ENCODE measurements around the gene ACOXL. TPM values are rescaled to one million over a fixed set of nuclear protein-coding genes. Genes with fewer than 3 reads are reported as not detected.
"Not testable (repeated sequence)": the region's sequence is repeated elsewhere in the genome, so short reads cannot be mapped to it uniquely, and the experiment has no call there.

Gene ACOXL
- total and polyA plus RNA-seq, 10 of the 15 experiments (the other 5 are each of a cell fraction or from before 2014, with no cell fraction given): 0.05 to 1.3 (median 0.71) TPM

- Histone ChIP-seq H3K4me3 (no peak overlapping the region), H3K9ac (ENCODE audit: control insufficient read depth, insufficient read depth, low read length) (no peak overlapping the region), H2AFZ (ENCODE audit: control insufficient read depth, low read depth, low read length) (no peak overlapping the region), H3K79me2 (ENCODE audit: control insufficient read depth, insufficient read depth, low read length) (peaks cover 4% of the 10 kb centered on the region), H4K20me1 (ENCODE audit: control insufficient read depth, insufficient read depth) (no peaks in the 10 kb centered on the region), H3K27me3 (replicated peaks in 1 of 2; ENCODE audit: control insufficient read depth in 2 of 2, insufficient read depth in 2 of 2, low read length in 1 of 2) (no peaks in the 10 kb centered on the region), H3K4me1 (ENCODE audit: control insufficient read depth, insufficient read depth, low read length) (no peaks in the 10 kb centered on the region), H3K4me2 (ENCODE audit: control insufficient read depth, insufficient read depth) (no peak overlapping the region), H3K9me3 (replicated peaks; ENCODE audit: control insufficient read depth, insufficient read depth, low read length) (peaks cover 2% of the 10 kb centered on the region; the same call in 2 of the 3 replicates), H3K27ac (ENCODE audit: control insufficient read depth, insufficient read depth) (no peak overlapping the region), H3K36me3 (ENCODE audit: control insufficient read depth in 2 of 2, insufficient read depth in 2 of 2, low read length in 1 of 2) (no peaks in the 10 kb centered on the region)
- TF ChIP-seq SMAD1 (IDR thresholded peaks at IDR 0.05; ENCODE audit: low read depth, partially characterized antibody) (no peak), USF1 (IDR thresholded peaks at IDR 0.05; ENCODE audit: borderline replicate concordance, extremely low read length, insufficient read depth, low read depth, low read length) (no peak), SPI1 (IDR thresholded peaks at IDR 0.05; ENCODE audit: borderline replicate concordance, insufficient read depth, low read depth, low read length) (no peak), POU2F2 (IDR thresholded peaks at IDR 0.05; ENCODE audit: borderline replicate concordance, low read depth, low read length) (no peak), HDAC6 (IDR thresholded peaks at IDR 0.05; ENCODE audit: unreplicated experiment) (no peak), FOXM1 (IDR thresholded peaks at IDR 0.05; ENCODE audit: low read depth, low read length) (no peak), SUPT20H (IDR thresholded peaks at IDR 0.05; ENCODE audit: borderline replicate concordance, control insufficient read depth, low read depth, low read length) (no peak), RELA (IDR thresholded peaks at IDR 0.05; ENCODE audit: borderline replicate concordance, partially characterized antibody) (no peak), ZSCAN29 (IDR thresholded peaks at IDR 0.05) (no peak), RB1 (IDR thresholded peaks at IDR 0.05; ENCODE audit: borderline replicate concordance) (no peak), GATAD2B (conservative IDR thresholded peaks at IDR 0.05; ENCODE audit: low read depth) (no peak)
- ChIA-PET RAD21 (ENCODE audit: unreplicated experiment) (interaction anchor here (0.6 to 1.5 kb wide), 2 partner anchors 11 to 12 kb away, joined by 3 to 4 read pairs; no protein-coding TSS in a partner anchor), CTCF (no interaction called here), SMC1A (ENCODE audit: uncharacterized antibody, unreplicated experiment) (interaction anchor here (0.6 to 17.1 kb wide), 4 partner anchors 11 to 68 kb away, joined by 3 to 251 read pairs (median 4); no protein-coding TSS in a partner anchor), POLR2A (no interaction called here)
- in situ Hi-C loops (cut with MboI): loop anchor here (10.0 kb wide), 1 partner anchor 62 kb away; no protein-coding TSS in a partner anchor
- no peak for ATAC-seq
- no peak for FAIRE-seq
- no TSS peak for BruUV-seq (replicated peaks)
- intact Hi-C loops (cut with micrococcal nuclease; ENCODE audit: unreplicated experiment): no loop called here
- WGBS (ENCODE audit: insufficient coverage, insufficient replicate concordance, low lambda C conversion rate, missing lambda C conversion rate): 100% methylated on average over 1 of the region's 1 CpG
- DNase-seq (ENCODE audit: low read depth, low spot score): no peak
Observed at GRCh38 chr2:110682872-110683271, 49.5 kb upstream of the ACOXL start.

- intact Hi-C loops (cut with micrococcal nuclease; ENCODE audit: unreplicated experiment); POLR2A ChIA-PET; DNase-seq (ENCODE audit: low read depth, low spot score); H3K4me2 ChIP-seq (ENCODE audit: control insufficient read depth, insufficient read depth); H4K20me1 ChIP-seq (ENCODE audit: control insufficient read depth, insufficient read depth); FAIRE-seq; ATAC-seq; H2AFZ ChIP-seq (ENCODE audit: control insufficient read depth, low read depth, low read length); H3K27ac ChIP-seq (ENCODE audit: control insufficient read depth, insufficient read depth); H3K4me3 ChIP-seq; H3K79me2 ChIP-seq (ENCODE audit: control insufficient read depth, insufficient read depth, low read length); H3K9me3 ChIP-seq (replicated peaks; ENCODE audit: control insufficient read depth, insufficient read depth, low read length); H3K4me1 ChIP-seq (ENCODE audit: control insufficient read depth, insufficient read depth, low read length); H3K9ac ChIP-seq (ENCODE audit: control insufficient read depth, insufficient read depth, low read length); RAD21 ChIA-PET (ENCODE audit: unreplicated experiment); H3K36me3 ChIP-seq (ENCODE audit: control insufficient read depth in 2 of 2, insufficient read depth in 2 of 2, low read length in 1 of 2); H3K27me3 ChIP-seq (replicated peaks in 1 of 2; ENCODE audit: control insufficient read depth in 2 of 2, insufficient read depth in 2 of 2, low read length in 1 of 2); BruUV-seq (replicated peaks): not testable (repeated sequence)
- in situ Hi-C loops (cut with MboI): loop anchor here (10.0 kb wide), 1 partner anchor 57 kb away; no protein-coding TSS in a partner anchor
- ChIA-PET SMC1A (ENCODE audit: uncharacterized antibody, unreplicated experiment) (interaction anchor here (0.9 to 1.1 kb wide), 2 partner anchors 12 to 67 kb away, joined by 3 read pairs; no protein-coding TSS in a partner anchor), CTCF (interaction anchor here (1.7 kb wide), 1 partner anchor 67 kb away, joined by 8 read pairs; no protein-coding TSS in a partner anchor)
- WGBS (ENCODE audit: insufficient coverage, insufficient replicate concordance, low lambda C conversion rate, missing lambda C conversion rate): 51% methylated on average over 9 of the region's 9 CpGs
Observed at GRCh38 chr2:110687775-110688484, 44.4 kb upstream of the ACOXL start.

Data from GM12878 (cell line).